Liver (tissue), 9 donors: ENCODE data around the gene SPAG4. TPM values are rescaled to one million over a fixed set of nuclear protein-coding genes. Genes with fewer than 3 reads are reported as not detected.

Source experiments
- DNase-seq: peaks from one replicate; pipeline ENCODE4 v3.0.0-alpha.2; 2017; ENCODE audit warnings: low spot score
- H3K27ac ChIP-seq, 2 donors: one replicate each; pipeline ENCODE4 v1.7.0; 2013; ENCODE audit warnings: inconsistent platforms in 2 of 2, low read length in 2 of 2, control low read depth in 1 of 2, low read depth in 1 of 2, mild to moderate bottlenecking in 1 of 2
- H3K27me3 ChIP-seq, 4 donors: one replicate each; pipeline versions ENCODE4 v1.6.1 to v1.7.0; 2013; ENCODE audit warnings: low read length in 3 of 4, inconsistent platforms in 1 of 4, mild to moderate bottlenecking in 1 of 4, moderate library complexity in 1 of 4; ENCODE audit not compliant: control insufficient read depth in 4 of 4, insufficient read depth in 4 of 4
- H3K36me3 ChIP-seq, 4 donors: one replicate each; pipeline versions ENCODE4 v1.6.1 to v1.7.0; 2013; ENCODE audit warnings: low read length in 3 of 4, mild to moderate bottlenecking in 3 of 4, low read depth in 1 of 4, moderate library complexity in 1 of 4; ENCODE audit not compliant: control insufficient read depth in 4 of 4, insufficient read depth in 3 of 4
- H3K4me1 ChIP-seq, 4 donors: one replicate each; pipeline versions ENCODE4 v1.6.1 to v1.7.0; 2013; ENCODE audit warnings: low read length in 3 of 4, mild to moderate bottlenecking in 3 of 4, moderate library complexity in 1 of 4; ENCODE audit not compliant: control insufficient read depth in 4 of 4, insufficient read depth in 4 of 4
- H3K4me3 ChIP-seq, 3 donors: one replicate each; pipeline versions ENCODE4 v1.6.1 to v1.7.0; 2013; ENCODE audit warnings: low read length in 3 of 3, control low read depth in 1 of 3, low read depth in 1 of 3, mild to moderate bottlenecking in 1 of 3
- H3K9ac ChIP-seq, 2 donors: one replicate each; pipeline ENCODE4 v1.7.0; 2013; ENCODE audit warnings: low read length in 2 of 2, mild to moderate bottlenecking in 2 of 2, moderate library complexity in 2 of 2, control low read depth in 1 of 2, low read depth in 1 of 2
- H3K9me3 ChIP-seq, 4 donors: one replicate each; pipeline versions ENCODE4 v1.6.1 to v1.7.0; 2013; ENCODE audit warnings: low read length in 3 of 4; ENCODE audit not compliant: control insufficient read depth in 4 of 4
- CTCF ChIP-seq: fragments of 150-350 bp; IDR thresholded peaks from 2 replicates; pipeline ENCODE4 v1.5.1; 2017; ENCODE audit warnings: improper control_type of control experiment, low read depth, low read length; ENCODE audit not compliant: missing input control
- FOXA2 ChIP-seq: IDR thresholded peaks from 2 replicates; pipeline ENCODE4 v1.6.1; 2016; ENCODE audit warnings: antibody characterized with exemption
- HNF4A ChIP-seq, 2 donors: conservative IDR thresholded peaks; 2 replicates each; pipeline ENCODE4 v1.6.1; 2016; ENCODE audit warnings: antibody characterized with exemption in 2 of 2, mild to moderate bottlenecking in 2 of 2
- HNF4G ChIP-seq: IDR thresholded peaks from 2 replicates; pipeline ENCODE4 v1.6.1; 2016; ENCODE audit warnings: antibody characterized with exemption
- JUND ChIP-seq, 2 donors: IDR thresholded peaks; 2 replicates each; pipeline ENCODE4 v1.6.1; 2016; ENCODE audit warnings: antibody characterized with exemption in 2 of 2
- MAX ChIP-seq: IDR thresholded peaks from 2 replicates; pipeline ENCODE4 v1.6.1; 2016; ENCODE audit warnings: antibody characterized with exemption
- NR2F2 ChIP-seq: IDR thresholded peaks from 2 replicates; pipeline ENCODE4 v1.6.1; 2016; ENCODE audit warnings: antibody characterized with exemption
- RAD21 ChIP-seq, 2 donors: IDR thresholded peaks; 2 replicates each; pipeline ENCODE4 v1.6.1; 2016; ENCODE audit warnings: antibody characterized with exemption in 2 of 2, mild to moderate bottlenecking in 2 of 2
- REST ChIP-seq: IDR thresholded peaks from 2 replicates; pipeline ENCODE4 v1.6.1; 2016; ENCODE audit warnings: antibody characterized with exemption, mild to moderate bottlenecking
- RXRA ChIP-seq, 2 donors: IDR thresholded peaks; 2 replicates each; pipeline ENCODE4 v1.6.1; 2017 to 2018; ENCODE audit warnings: antibody characterized with exemption in 2 of 2, mild to moderate bottlenecking in 1 of 2
- SP1 ChIP-seq: IDR thresholded peaks from 2 replicates; pipeline ENCODE4 v1.6.1; 2018; ENCODE audit warnings: antibody characterized with exemption, mild to moderate bottlenecking
- TAF1 ChIP-seq: conservative IDR thresholded peaks from 2 replicates; pipeline ENCODE4 v1.6.1; 2016; ENCODE audit warnings: antibody characterized with exemption, mild to moderate bottlenecking
- YY1 ChIP-seq: IDR thresholded peaks from 2 replicates; pipeline ENCODE4 v1.6.1; 2016; ENCODE audit warnings: antibody characterized with exemption, mild to moderate bottlenecking
- ZBTB33 ChIP-seq: IDR thresholded peaks from 2 replicates; pipeline ENCODE4 v1.6.1; 2016; ENCODE audit warnings: antibody characterized with exemption
- WGBS: extraction: QIAGEN DNeasy Blood & Tissue Kit; methylation state at CpG from one replicate; pipeline ENCODE4 v1.1.7; 2013; 5-methylcytosine and 5-hydroxymethylcytosine counted together
- polyA plus RNA-seq, 2 donors: library from polyadenylated mRNA; stranded (reverse) in 1 of 2; unstranded in 1 of 2; fragments of 200-250 nt in 1 of 2; fragments of >200 nt in 1 of 2; fragmentation: Nextera tagmentation in 1 of 2; extraction: Ambion mirVana in 1 of 2; gene quantifications; one replicate each; pipeline versions ENCODE4 v1.2.1 to v1.2.3, GENCODE V29; 2013 to 2015
- total RNA-seq, 2 donors: library from RNA; depleted of rRNA; stranded (reverse); fragments of >200 nt; gene quantifications; one replicate each; pipeline ENCODE4 v1.2.3, GENCODE V29; 2014
- TF ChIP-seq, protein P1 (sequence below): IDR thresholded peaks from 2 replicates; pipeline ENCODE4 v1.6.1; 2016; ENCODE audit warnings: antibody characterized with exemption
- donor health status: healthy.
- donor health status: healthy.
- donor health status: healthy.
- donor health status: healthy.
- donor health status: healthy.

SPAG4 gene
- total and polyA plus RNA-seq, 4 donors, result 2.1 to 4.6 (median 3.4) TPM

DNA sequence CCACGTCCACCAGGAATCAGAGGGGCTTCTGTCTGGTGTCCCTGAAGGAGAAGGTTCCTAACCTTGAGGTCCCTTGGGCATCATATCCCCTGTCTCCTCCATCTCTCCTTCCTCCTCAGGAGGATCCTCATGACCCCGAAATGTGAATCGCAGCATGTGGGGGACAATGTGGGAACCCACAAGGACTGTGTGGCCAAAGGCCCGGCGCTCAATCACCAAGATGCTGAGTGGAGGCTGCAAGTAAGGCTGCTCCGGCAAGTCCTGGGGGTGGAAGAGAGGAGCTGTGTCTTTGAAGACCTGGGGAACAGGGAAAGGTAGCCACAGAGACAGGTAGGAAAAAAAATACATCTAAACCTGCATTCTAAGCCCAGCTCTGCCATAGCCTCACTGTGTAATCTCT is 36.4 kb upstream of the SPAG4 start:
- H3K36me3 ChIP-seq, result no peaks in the 10 kb centered on the region
- peaks cover 0 to 2% (median 0%) of the 10 kb centered on the region in 4 donors for H3K9me3 ChIP-seq
- H3K4me3 ChIP-seq, result no peak overlapping the region
- TF ChIP-seq, protein P1, sequence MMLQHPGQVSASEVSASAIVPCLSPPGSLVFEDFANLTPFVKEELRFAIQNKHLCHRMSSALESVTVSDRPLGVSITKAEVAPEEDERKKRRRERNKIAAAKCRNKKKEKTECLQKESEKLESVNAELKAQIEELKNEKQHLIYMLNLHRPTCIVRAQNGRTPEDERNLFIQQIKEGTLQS, result no peak
- TF ChIP-seq FOXA2 (no peak), SP1 (no peak)
- H3K27ac ChIP-seq, result no peak overlapping the region
- H3K9ac ChIP-seq, result no peak overlapping the region
- H3K4me1 ChIP-seq, result no peaks in the 10 kb centered on the region
- 95% methylated on average over 6 of the region's 6 CpGs for WGBS
- no peaks in the 10 kb centered on the region for H3K27me3 ChIP-seq
- no peak for DNase-seq

- H3K4me1 ChIP-seq, result no peaks in the 10 kb centered on the region
- no peak overlapping the region for H3K9ac ChIP-seq
- peaks cover 0 to 2% (median 0%) of the 10 kb centered on the region in 4 donors for H3K9me3 ChIP-seq
- H3K4me3 ChIP-seq, result no peak overlapping the region
- H3K27ac ChIP-seq, result no peak overlapping the region
- H3K27me3 ChIP-seq, result no peaks in the 10 kb centered on the region
- WGBS, result 90% methylated on average over 7 of the region's 7 CpGs
- no peaks in the 10 kb centered on the region for H3K36me3 ChIP-seq
- TF ChIP-seq TAF1, result no peak
- no peak for TF ChIP-seq ZBTB33
- TF ChIP-seq JUND (IDR thresholded peaks at IDR 0.05), result no peak
- no peak for TF ChIP-seq HNF4A (conservative IDR thresholded peaks at IDR 0.05)
- TF ChIP-seq MAX, result no peak
- no peak for TF ChIP-seq NR2F2
- no peak for TF ChIP-seq YY1
- TF ChIP-seq CTCF, result no peak
- no peak for DNase-seq
These were observed 33.5 kb upstream of the SPAG4 start for GRCh38 chr20:35582131-35582530.

DNA sequence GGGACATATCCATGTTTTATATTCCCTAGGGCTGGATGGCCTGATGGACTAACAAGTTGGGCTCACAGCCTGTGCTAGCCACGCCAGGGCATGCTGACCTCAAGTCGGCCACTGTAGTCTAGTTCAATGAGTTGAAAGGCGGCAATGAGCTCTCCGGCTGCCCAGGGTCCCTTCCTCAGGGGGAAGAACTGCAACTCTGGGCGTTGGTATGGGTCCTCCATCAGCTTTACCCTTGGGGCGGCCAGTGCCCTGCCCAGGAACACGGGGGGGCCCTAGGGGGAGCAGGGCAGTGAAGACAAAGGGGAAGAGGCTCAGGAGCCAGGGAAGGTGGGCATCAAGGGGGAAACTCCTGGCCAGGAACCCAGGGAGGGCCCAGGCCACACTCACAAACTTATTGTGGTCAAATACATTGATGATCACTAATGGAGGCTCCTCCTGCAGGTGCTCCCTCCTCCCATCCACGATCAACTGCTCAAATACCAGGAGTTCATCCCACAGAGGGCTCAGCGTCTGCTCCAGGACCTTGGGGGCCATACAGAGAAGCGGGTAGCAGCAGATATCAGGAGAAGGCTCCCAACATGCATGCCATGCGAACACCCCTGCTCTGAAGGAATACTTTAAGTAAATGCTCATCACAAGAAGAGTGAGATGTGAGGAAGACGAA is 32.8 kb upstream of the SPAG4 start:
- Histone ChIP-seq H3K4me3 (no peak overlapping the region), H3K9ac (no peak overlapping the region), H3K36me3 (no peaks in the 10 kb centered on the region), H3K27me3 (no peaks in the 10 kb centered on the region), H3K9me3 (peaks cover 0 to 2% (median 0%) of the 10 kb centered on the region in 4 donors), H3K27ac (no peak overlapping the region), H3K4me1 (no peaks in the 10 kb centered on the region)
- WGBS, result 92% methylated on average over 12 of the region's 12 CpGs
- DNase-seq, result no peak
- TF ChIP-seq HNF4A (conservative IDR thresholded peaks at IDR 0.05) (no peak), JUND (IDR thresholded peaks at IDR 0.05) (no peak), REST (no peak), FOXA2 (no peak), RAD21 (IDR thresholded peaks at IDR 0.05) (no peak), HNF4G (no peak), ZBTB33 (no peak), YY1 (no peak), RXRA (IDR thresholded peaks at IDR 0.05) (no peak)
- TF ChIP-seq, protein P1, result no peak
